ENCODE measurements around the gene KRTAP2-1.

- TF ChIP-seq EZH2phosphoT487 (IDR thresholded peaks at IDR 0.05; ENCODE audit: low read length) (no peak), CTCF (IDR thresholded peaks at IDR 0.05; ENCODE audit: low read length) (no peak)
Measured at GRCh38 chr17:41020336-41020735, 26.8 kb downstream of the KRTAP2-1 start.
